A673 (cell line): ENCODE results near the gene ZGRF1. TPM values are rescaled to one million over a fixed set of nuclear protein-coding genes. Genes with fewer than 3 reads are reported as not detected.

Source experiments
- BruUV-seq: library from RNA; stranded (reverse); fragments of 400-500 nt; replicated peaks from 2 replicates; lab custom pipeline; 2021; lab: Mats Ljungman, UMichigan
- CTCF ChIA-PET: fragments of 300-600 bp; sonication (Branson Sonifier 250); formaldehyde crosslinking; loops from one replicate; lab custom pipeline; 2022; ENCODE audit warnings: antibody characterized with exemption; lab: Charles Lee
- POLR2A ChIA-PET: fragments of 300-600 bp; sonication (Branson Sonifier 250); formaldehyde crosslinking; loops from one replicate; lab custom pipeline; 2022; ENCODE audit warnings: antibody characterized with exemption; ENCODE audit not compliant: low non-redundant PET; lab: Charles Lee
- DNase-seq: peaks from one replicate; pipeline ENCODE4 v3.0.0-alpha.2; 2015; ENCODE audit warnings: low spot score
- H3K27ac ChIP-seq: fragments of 200-600 bp; sonication (generic); 2 replicates; pipeline ENCODE4 v1.5.1; 2016; ENCODE audit warnings: mixed run types, low read depth, mild to moderate bottlenecking, mixed read lengths, antibody characterized with exemption, low read length; ENCODE audit not compliant: poor library complexity, severe bottlenecking
- H3K27me3 ChIP-seq: fragments of 200-600 bp; sonication (generic); replicated peaks from 2 replicates; pipeline ENCODE4 v1.6.1; 2017; ENCODE audit warnings: mixed run types, low read depth, mild to moderate bottlenecking, mixed read lengths, antibody characterized with exemption, low read length; ENCODE audit not compliant: insufficient read depth, poor library complexity
- H3K36me3 ChIP-seq: fragments of 200-600 bp; sonication (generic); 2 replicates; pipeline ENCODE4 v1.6.1; 2016; ENCODE audit warnings: mixed run types, mild to moderate bottlenecking, mixed read lengths, antibody characterized with exemption, low read length; ENCODE audit not compliant: insufficient read depth, poor library complexity, severe bottlenecking
- H3K4me1 ChIP-seq: fragments of 200-600 bp; sonication (generic); 2 replicates; pipeline ENCODE4 v1.6.1; 2017; ENCODE audit warnings: mixed run types, mild to moderate bottlenecking, mixed read lengths, antibody characterized with exemption, low read length; ENCODE audit not compliant: insufficient read depth, poor library complexity, severe bottlenecking
- H3K4me3 ChIP-seq: fragments of 200-600 bp; sonication (generic); 2 replicates; pipeline ENCODE4 v1.5.1; 2016; ENCODE audit warnings: low read depth, mixed run types, mild to moderate bottlenecking, mixed read lengths, low read length; ENCODE audit not compliant: poor library complexity, severe bottlenecking
- H3K9me3 ChIP-seq: fragments of 200-600 bp; sonication (generic); 2 replicates; pipeline ENCODE4 v1.6.1; 2016; ENCODE audit warnings: mixed run types, low read depth, mild to moderate bottlenecking, mixed read lengths, antibody characterized with exemption, low read length; ENCODE audit not compliant: poor library complexity, severe bottlenecking
- CTCF ChIP-seq: fragments of 300-800, 200-600 bp; sonication (generic); conservative IDR thresholded peaks from 2 replicates; pipeline ENCODE4 v1.5.1; 2017; ENCODE audit warnings: low read depth, mild to moderate bottlenecking, antibody characterized with exemption, low read length, moderate library complexity, mixed read lengths
- EZH2 ChIP-seq: fragments of 200-600 bp; sonication (generic); IDR thresholded peaks from 2 replicates; pipeline ENCODE4 v1.6.1; 2017; ENCODE audit warnings: borderline replicate concordance, low read depth, mild to moderate bottlenecking, mixed read lengths, antibody characterized with exemption, low read length; ENCODE audit not compliant: poor library complexity, severe bottlenecking
- intact Hi-C: fragments of 100-400 bp; cut with micrococcal nuclease; formaldehyde crosslinking; loops from one replicate; pipeline ENCODE4 v1.10.0; 2022; ENCODE audit not compliant: unreplicated experiment
- total RNA-seq: library from RNA; stranded (reverse); gene quantifications from 2 replicates; pipeline ENCODE4 v1.2.3, GENCODE V29; 2021

Gene ZGRF1
- total RNA-seq, 1 experiment from 2014 or later, result 31.4 TPM

- BruUV-seq, result no TSS peak
- POLR2A ChIA-PET, result no interaction called here
- no peak for TF ChIP-seq CTCF
- no peak for TF ChIP-seq EZH2
- no peaks in the 10 kb centered on the region for H3K27me3 ChIP-seq
- no peaks in the 10 kb centered on the region for H3K36me3 ChIP-seq
- no peak overlapping the region for H3K4me3 ChIP-seq
- CTCF ChIA-PET, result no interaction called here
- H3K4me1 ChIP-seq, result no peaks in the 10 kb centered on the region
- DNase-seq, result no peak
- no peaks in the 10 kb centered on the region for H3K9me3 ChIP-seq
- intact Hi-C loops, result no loop called here
- no peak overlapping the region for H3K27ac ChIP-seq
Observed at GRCh38 chr4:112562254-112562879, 74.3 kb downstream of the ZGRF1 start.

- intact Hi-C loops, result no loop called here
- no peaks in the 10 kb centered on the region for H3K36me3 ChIP-seq
- POLR2A ChIA-PET, result interaction anchor here (0.6 to 0.7 kb wide), 2 partner anchors 34 to 219 kb away, joined by 3 to 10 read pairs; no protein-coding TSS in a partner anchor
- no peak for DNase-seq
- BruUV-seq, result no TSS peak
- CTCF ChIA-PET, result no interaction called here
- TF ChIP-seq EZH2, result no peak
- TF ChIP-seq CTCF, result no peak
- H3K9me3 ChIP-seq, result no peaks in the 10 kb centered on the region
- H3K4me3 ChIP-seq, result no peak overlapping the region
- H3K4me1 ChIP-seq, result no peaks in the 10 kb centered on the region
- H3K27ac ChIP-seq, result no peak overlapping the region
- no peaks in the 10 kb centered on the region for H3K27me3 ChIP-seq
Observed at GRCh38 chr4:112560084-112560483, 76.6 kb downstream of the ZGRF1 start.

GRCh38 chr4:112559053-112559452, 77.7 kb downstream of the ZGRF1 start:
- no peaks in the 10 kb centered on the region for H3K9me3 ChIP-seq
- POLR2A ChIA-PET, result no interaction called here
- no TSS peak for BruUV-seq

More at GRCh38 chr4:112559053-112559452, 77.7 kb downstream of the ZGRF1 start:
- DNase-seq, result no peak
- Histone ChIP-seq H3K4me1 (no peaks in the 10 kb centered on the region), H3K27me3 (no peaks in the 10 kb centered on the region), H3K36me3 (no peaks in the 10 kb centered on the region), H3K27ac (no peak overlapping the region), H3K4me3 (no peak overlapping the region)
- intact Hi-C loops, result no loop called here
- CTCF ChIA-PET, result no interaction called here
- TF ChIP-seq EZH2 (no peak), CTCF (no peak)
